Mucosa of rectum (tissue), 2 donors: ENCODE results near the gene DPM1.

Source experiments
- H3K27ac ChIP-seq, 2 donors: one replicate each; pipeline ENCODE4 v1.7.0; 2013; ENCODE audit warnings: inconsistent platforms in 2 of 2, low read depth in 2 of 2, low read length in 2 of 2
- H3K27me3 ChIP-seq, 2 donors: one replicate each; pipeline ENCODE4 v1.7.0; 2013; ENCODE audit warnings: low read length in 2 of 2; ENCODE audit not compliant: control insufficient read depth in 2 of 2, insufficient read depth in 2 of 2
- H3K36me3 ChIP-seq, 2 donors: one replicate each; pipeline ENCODE4 v1.7.0; 2013; ENCODE audit warnings: low read length in 2 of 2; ENCODE audit not compliant: control insufficient read depth in 2 of 2, insufficient read depth in 2 of 2
- H3K4me1 ChIP-seq, 2 donors: one replicate each; pipeline ENCODE4 v1.7.0; 2013; ENCODE audit warnings: low read length in 2 of 2, mild to moderate bottlenecking in 1 of 2; ENCODE audit not compliant: control insufficient read depth in 2 of 2, insufficient read depth in 2 of 2
- H3K4me3 ChIP-seq, 2 donors: one replicate each; pipeline ENCODE4 v1.7.0; 2013; ENCODE audit warnings: low read length in 2 of 2
- H3K9ac ChIP-seq, 2 donors: one replicate each; pipeline ENCODE4 v1.7.0; 2013; ENCODE audit warnings: low read length in 2 of 2, low read depth in 1 of 2, mild to moderate bottlenecking in 1 of 2
- H3K9me3 ChIP-seq, 2 donors: one replicate each; pipeline ENCODE4 v1.7.0; 2013; ENCODE audit warnings: low read length in 2 of 2; ENCODE audit not compliant: control insufficient read depth in 2 of 2
- donor health status: healthy.
- donor health status: Normal muscosa, but diverticular disease.

Gene DPM1

GRCh38 chr20:50904067-50904570 is 54.2 kb downstream of the DPM1 start:
- no peaks in the 10 kb centered on the region for H3K4me1 ChIP-seq
- H3K36me3 ChIP-seq = peaks cover 22 to 23% of the 10 kb centered on the region in 2 donors
- no peak overlapping the region for H3K9ac ChIP-seq
- no peak overlapping the region for H3K27ac ChIP-seq
- no peaks in the 10 kb centered on the region for H3K9me3 ChIP-seq
- no peaks in the 10 kb centered on the region for H3K27me3 ChIP-seq
- no peak overlapping the region for H3K4me3 ChIP-seq

- Histone ChIP-seq H3K9ac (no peak overlapping the region), H3K4me1 (no peaks in the 10 kb centered on the region), H3K4me3 (no peak overlapping the region), H3K27ac (no peak overlapping the region), H3K36me3 (peaks cover 23 to 29% of the 10 kb centered on the region in 2 donors), H3K9me3 (no peaks in the 10 kb centered on the region), H3K27me3 (no peaks in the 10 kb centered on the region)
Observed at GRCh38 chr20:50903353-50904051, 54.8 kb downstream of the DPM1 start.

- Histone ChIP-seq H3K4me1 (no peaks in the 10 kb centered on the region), H3K36me3 (peaks cover 34 to 42% of the 10 kb centered on the region in 2 donors), H3K27ac (no peak overlapping the region)
Observed at GRCh38 chr20:50901301-50901700, 57.0 kb downstream of the DPM1 start.

GRCh38 chr20:50900261-50900660 is 58.1 kb downstream of the DPM1 start:
- Histone ChIP-seq H3K9me3 (no peaks in the 10 kb centered on the region), H3K4me1 (peaks cover 0 to 6% of the 10 kb centered on the region in 2 donors), H3K27ac (no peak overlapping the region), H3K36me3 (peaks cover 34 to 43% of the 10 kb centered on the region in 2 donors), H3K27me3 (no peaks in the 10 kb centered on the region), H3K9ac (no peak overlapping the region), H3K4me3 (no peak overlapping the region)

More at GRCh38 chr20:50901301-50901700, 57.0 kb downstream of the DPM1 start:
- no peak overlapping the region for H3K9ac ChIP-seq
- no peaks in the 10 kb centered on the region for H3K27me3 ChIP-seq
- H3K4me3 ChIP-seq = no peak overlapping the region
- H3K9me3 ChIP-seq = no peaks in the 10 kb centered on the region

- H3K9ac ChIP-seq = no peak overlapping the region
- H3K27ac ChIP-seq = no peak overlapping the region
- no peak overlapping the region for H3K4me3 ChIP-seq
- H3K4me1 ChIP-seq = peaks cover 0 to 8% of the 10 kb centered on the region in 2 donors
- H3K36me3 ChIP-seq = peaks cover 44 to 52% of the 10 kb centered on the region in 2 donors
- H3K9me3 ChIP-seq = no peaks in the 10 kb centered on the region
- H3K27me3 ChIP-seq = no peaks in the 10 kb centered on the region
Observed at GRCh38 chr20:50898475-50898874, 59.9 kb downstream of the DPM1 start.

GRCh38 chr20:50895111-50895830 is 63.1 kb downstream of the DPM1 start:
- Histone ChIP-seq H3K36me3 (peaks cover 56 to 66% of the 10 kb centered on the region in 2 donors), H3K27ac (peak overlapping the region; percentile 25 to 50), H3K4me3 (no peak overlapping the region), H3K9ac (no peak overlapping the region), H3K4me1 (peaks cover 0 to 8% of the 10 kb centered on the region in 2 donors), H3K9me3 (no peaks in the 10 kb centered on the region), H3K27me3 (no peaks in the 10 kb centered on the region)

GRCh38 chr20:50893620-50894019 is 64.7 kb downstream of the DPM1 start:
- no peaks in the 10 kb centered on the region for H3K27me3 ChIP-seq
- peaks cover 55 to 64% of the 10 kb centered on the region in 2 donors for H3K36me3 ChIP-seq

GRCh38 chr20:50892394-50892793 is 65.9 kb downstream of the DPM1 start:
- H3K27me3 ChIP-seq = no peaks in the 10 kb centered on the region
- no peak overlapping the region for H3K27ac ChIP-seq
- peaks cover 48 to 52% of the 10 kb centered on the region in 2 donors for H3K36me3 ChIP-seq
- H3K9ac ChIP-seq = no peak overlapping the region
- peaks cover 0 to 8% of the 10 kb centered on the region in 2 donors for H3K4me1 ChIP-seq
- H3K9me3 ChIP-seq = no peaks in the 10 kb centered on the region
- no peak overlapping the region for H3K4me3 ChIP-seq

More at GRCh38 chr20:50893620-50894019, 64.7 kb downstream of the DPM1 start:
- Histone ChIP-seq H3K4me3 (no peak overlapping the region), H3K9ac (no peak overlapping the region), H3K9me3 (no peaks in the 10 kb centered on the region), H3K4me1 (peaks cover 0 to 8% of the 10 kb centered on the region in 2 donors), H3K27ac (no peak overlapping the region)

- no peak overlapping the region for H3K27ac ChIP-seq
- H3K36me3 ChIP-seq = peaks cover 44 to 48% of the 10 kb centered on the region in 2 donors
- no peaks in the 10 kb centered on the region for H3K9me3 ChIP-seq
- H3K27me3 ChIP-seq = no peaks in the 10 kb centered on the region
- peaks cover 0 to 8% of the 10 kb centered on the region in 2 donors for H3K4me1 ChIP-seq
- no peak overlapping the region for H3K4me3 ChIP-seq
- no peak overlapping the region for H3K9ac ChIP-seq
Observed at GRCh38 chr20:50891138-50891537, 67.2 kb downstream of the DPM1 start.

- no peaks in the 10 kb centered on the region for H3K4me1 ChIP-seq
- H3K9me3 ChIP-seq = no peaks in the 10 kb centered on the region
- peaks cover 25 to 26% of the 10 kb centered on the region in 2 donors for H3K36me3 ChIP-seq
- H3K27me3 ChIP-seq = no peaks in the 10 kb centered on the region
- H3K9ac ChIP-seq = no peak overlapping the region
- H3K27ac ChIP-seq = no peak overlapping the region
- H3K4me3 ChIP-seq = no peak overlapping the region
Observed at GRCh38 chr20:50887576-50887975, 70.8 kb downstream of the DPM1 start.
